ENCODE data around the gene EPHB6.

GRCh38 chr7:142857625-142858024 lies 2.7 kb downstream of the EPHB6 start:
- no peak for TF ChIP-seq CTCF (IDR thresholded peaks at IDR 0.05; ENCODE audit: insufficient read depth, low read depth, low read length)
- TF ChIP-seq EZH2 (IDR thresholded peaks at IDR 0.05; ENCODE audit: insufficient read depth, low read length), result no peak
